ENCODE data around the gene LRP2BP. TPM values are rescaled to one million over a fixed set of nuclear protein-coding genes. Genes with fewer than 3 reads are reported as not detected.

Gene LRP2BP
- polyA plus RNA-seq, 1 donor from 2014 or later = 1.1 TPM

DNA sequence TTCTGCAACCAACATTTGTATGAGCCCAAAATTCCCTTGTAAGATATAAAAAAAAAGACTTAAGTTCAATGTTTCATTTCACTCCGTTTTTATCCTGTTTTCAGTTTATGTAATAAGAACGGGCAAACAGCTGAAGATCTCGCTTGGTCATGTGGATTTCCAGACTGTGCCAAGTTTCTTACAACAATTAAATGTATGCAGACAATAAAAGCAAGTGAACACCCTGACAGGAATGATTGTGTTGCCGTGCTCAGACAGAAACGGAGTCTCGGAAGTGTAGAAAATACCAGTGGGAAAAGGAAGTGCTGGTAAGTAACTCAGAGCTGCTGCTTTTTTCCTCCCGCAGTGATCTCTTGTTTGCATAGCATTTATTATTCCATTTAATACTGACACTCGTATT lies 3.7 kb upstream of the LRP2BP start:
- Histone ChIP-seq H3K4me2 (ENCODE audit: low read length) (no peak overlapping the region), H3K9ac (ENCODE audit: low read length) (no peak overlapping the region), H3K4me3 (ENCODE audit: low read length) (no peak overlapping the region), H3K9me3 (ENCODE audit: low read length) (no peaks in the 10 kb centered on the region), H3F3A (ENCODE audit: insufficient read depth, low read length, poor library complexity, severe bottlenecking) (no peaks in the 10 kb centered on the region), H3K79me2 (replicated peaks; ENCODE audit: insufficient read depth, low read length) (no peaks in the 10 kb centered on the region), H2AFZ (ENCODE audit: low read depth, low read length) (no peak overlapping the region), H3K9me2 (ENCODE audit: insufficient read depth, low read length) (no peaks in the 10 kb centered on the region), H3K36me3 (ENCODE audit: insufficient read depth, low read length) (peaks cover 5% of the 10 kb centered on the region), H3K27ac (ENCODE audit: low read length) (no peak overlapping the region), H3K27me3 (ENCODE audit: insufficient read depth, low read depth, low read length) (no peaks in the 10 kb centered on the region), H4K20me1 (ENCODE audit: insufficient read depth) (no peaks in the 10 kb centered on the region)
- TF ChIP-seq EZH2 (IDR thresholded peaks at IDR 0.05; ENCODE audit: borderline replicate concordance, insufficient read depth, low read length, poor library complexity, severe bottlenecking) = no peak
- TF ChIP-seq, protein P1, sequence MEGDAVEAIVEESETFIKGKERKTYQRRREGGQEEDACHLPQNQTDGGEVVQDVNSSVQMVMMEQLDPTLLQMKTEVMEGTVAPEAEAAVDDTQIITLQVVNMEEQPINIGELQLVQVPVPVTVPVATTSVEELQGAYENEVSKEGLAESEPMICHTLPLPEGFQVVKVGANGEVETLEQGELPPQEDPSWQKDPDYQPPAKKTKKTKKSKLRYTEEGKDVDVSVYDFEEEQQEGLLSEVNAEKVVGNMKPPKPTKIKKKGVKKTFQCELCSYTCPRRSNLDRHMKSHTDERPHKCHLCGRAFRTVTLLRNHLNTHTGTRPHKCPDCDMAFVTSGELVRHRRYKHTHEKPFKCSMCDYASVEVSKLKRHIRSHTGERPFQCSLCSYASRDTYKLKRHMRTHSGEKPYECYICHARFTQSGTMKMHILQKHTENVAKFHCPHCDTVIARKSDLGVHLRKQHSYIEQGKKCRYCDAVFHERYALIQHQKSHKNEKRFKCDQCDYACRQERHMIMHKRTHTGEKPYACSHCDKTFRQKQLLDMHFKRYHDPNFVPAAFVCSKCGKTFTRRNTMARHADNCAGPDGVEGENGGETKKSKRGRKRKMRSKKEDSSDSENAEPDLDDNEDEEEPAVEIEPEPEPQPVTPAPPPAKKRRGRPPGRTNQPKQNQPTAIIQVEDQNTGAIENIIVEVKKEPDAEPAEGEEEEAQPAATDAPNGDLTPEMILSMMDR (IDR thresholded peaks at IDR 0.05; ENCODE audit: poor library complexity, severe bottlenecking) = no peak
- no peak for TF ChIP-seq RAD21 (conservative IDR thresholded peaks at IDR 0.05)
- TF ChIP-seq TAF1 (IDR thresholded peaks at IDR 0.05; ENCODE audit: low read depth) = no peak

DNA sequence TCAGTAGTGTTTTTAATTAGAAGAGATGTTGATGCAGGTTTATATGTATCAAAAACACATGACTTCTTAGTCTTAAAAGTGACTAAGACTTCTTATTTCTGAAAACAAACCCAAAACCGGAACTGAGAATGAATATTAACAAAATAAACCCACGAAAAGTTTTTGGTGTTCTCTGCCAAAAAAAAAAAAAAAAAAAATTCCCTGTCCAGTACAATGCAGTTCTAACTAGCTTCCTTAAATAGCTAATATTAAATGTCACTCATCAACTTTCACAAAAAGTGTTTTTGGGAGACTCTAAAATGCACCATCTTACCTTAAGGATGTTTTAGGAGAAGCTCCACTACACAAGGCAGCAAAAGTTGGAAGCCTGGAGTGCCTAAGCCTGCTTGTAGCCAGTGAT lies 2.9 kb upstream of the LRP2BP start:
- Histone ChIP-seq H3K9me2 (ENCODE audit: insufficient read depth, low read length) (no peaks in the 10 kb centered on the region), H3K9me3 (ENCODE audit: low read length) (no peaks in the 10 kb centered on the region), H3K79me2 (replicated peaks; ENCODE audit: insufficient read depth, low read length) (no peaks in the 10 kb centered on the region), H2AFZ (ENCODE audit: low read depth, low read length) (no peak overlapping the region), H3K27me3 (ENCODE audit: insufficient read depth, low read depth, low read length) (no peaks in the 10 kb centered on the region), H3K4me3 (ENCODE audit: low read length) (no peak overlapping the region), H3F3A (ENCODE audit: insufficient read depth, low read length, poor library complexity, severe bottlenecking) (no peaks in the 10 kb centered on the region), H3K4me2 (ENCODE audit: low read length) (no peak overlapping the region), H3K36me3 (ENCODE audit: insufficient read depth, low read length) (peaks cover 5% of the 10 kb centered on the region), H3K9ac (ENCODE audit: low read length) (no peak overlapping the region), H3K27ac (ENCODE audit: low read length) (no peak overlapping the region), H4K20me1 (ENCODE audit: insufficient read depth) (no peaks in the 10 kb centered on the region)
- TF ChIP-seq RAD21 (conservative IDR thresholded peaks at IDR 0.05) (no peak), TAF1 (IDR thresholded peaks at IDR 0.05; ENCODE audit: low read depth) (no peak), SMC3 (conservative IDR thresholded peaks at IDR 0.05; ENCODE audit: poor library complexity) (no peak), MXI1 (conservative IDR thresholded peaks at IDR 0.05; ENCODE audit: poor library complexity, severe bottlenecking) (no peak), EZH2 (IDR thresholded peaks at IDR 0.05; ENCODE audit: borderline replicate concordance, insufficient read depth, low read length, poor library complexity, severe bottlenecking) (no peak), POLR2AphosphoS5 (IDR thresholded peaks at IDR 0.05) (no peak), EP300 (conservative IDR thresholded peaks at IDR 0.05; ENCODE audit: poor library complexity, severe bottlenecking) (no peak)
- TF ChIP-seq, protein P2, sequence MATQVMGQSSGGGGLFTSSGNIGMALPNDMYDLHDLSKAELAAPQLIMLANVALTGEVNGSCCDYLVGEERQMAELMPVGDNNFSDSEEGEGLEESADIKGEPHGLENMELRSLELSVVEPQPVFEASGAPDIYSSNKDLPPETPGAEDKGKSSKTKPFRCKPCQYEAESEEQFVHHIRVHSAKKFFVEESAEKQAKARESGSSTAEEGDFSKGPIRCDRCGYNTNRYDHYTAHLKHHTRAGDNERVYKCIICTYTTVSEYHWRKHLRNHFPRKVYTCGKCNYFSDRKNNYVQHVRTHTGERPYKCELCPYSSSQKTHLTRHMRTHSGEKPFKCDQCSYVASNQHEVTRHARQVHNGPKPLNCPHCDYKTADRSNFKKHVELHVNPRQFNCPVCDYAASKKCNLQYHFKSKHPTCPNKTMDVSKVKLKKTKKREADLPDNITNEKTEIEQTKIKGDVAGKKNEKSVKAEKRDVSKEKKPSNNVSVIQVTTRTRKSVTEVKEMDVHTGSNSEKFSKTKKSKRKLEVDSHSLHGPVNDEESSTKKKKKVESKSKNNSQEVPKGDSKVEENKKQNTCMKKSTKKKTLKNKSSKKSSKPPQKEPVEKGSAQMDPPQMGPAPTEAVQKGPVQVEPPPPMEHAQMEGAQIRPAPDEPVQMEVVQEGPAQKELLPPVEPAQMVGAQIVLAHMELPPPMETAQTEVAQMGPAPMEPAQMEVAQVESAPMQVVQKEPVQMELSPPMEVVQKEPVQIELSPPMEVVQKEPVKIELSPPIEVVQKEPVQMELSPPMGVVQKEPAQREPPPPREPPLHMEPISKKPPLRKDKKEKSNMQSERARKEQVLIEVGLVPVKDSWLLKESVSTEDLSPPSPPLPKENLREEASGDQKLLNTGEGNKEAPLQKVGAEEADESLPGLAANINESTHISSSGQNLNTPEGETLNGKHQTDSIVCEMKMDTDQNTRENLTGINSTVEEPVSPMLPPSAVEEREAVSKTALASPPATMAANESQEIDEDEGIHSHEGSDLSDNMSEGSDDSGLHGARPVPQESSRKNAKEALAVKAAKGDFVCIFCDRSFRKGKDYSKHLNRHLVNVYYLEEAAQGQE (IDR thresholded peaks at IDR 0.05; ENCODE audit: borderline replicate concordance) = no peak
- TF ChIP-seq, protein P1 (IDR thresholded peaks at IDR 0.05; ENCODE audit: poor library complexity, severe bottlenecking) = no peak

Measured in neural cell (in vitro differentiated cells).